Measurements from ENCODE around the gene ITSN2.
A peak's percentile ranks its signal among the peaks of the same experiment; 100 is the strongest.
"Not testable (repeated sequence)": the region's sequence is repeated elsewhere in the genome, so short reads cannot be mapped to it uniquely, and the experiment has no call there.

Gene ITSN2

GRCh38 chr2:24360963-24361330, 611 bp upstream of the ITSN2 start:
- intact Hi-C loops (cut with DNase I; ENCODE audit: low total_unique reads) = no loop called here
- Histone ChIP-seq H3K4me1 (peaks cover 0 to 37% (median 13%) of the 10 kb centered on the region in 4 donors), H3K4me3 (peak overlapping the region; percentile 84 to 90), H3K36me3 (no peaks in the 10 kb centered on the region), H3K9me3 (no peaks in the 10 kb centered on the region), H3K27me3 (no peaks in the 10 kb centered on the region), H3K27ac (peak overlapping the region; percentile 88 to 98)
- TF ChIP-seq CTCF (IDR thresholded peaks at IDR 0.05) = no peak
- no peak for DNase-seq

GRCh38 chr2:24359129-24360049, 947 bp downstream of the ITSN2 start:
- peak; percentile 53 to 79 for DNase-seq
- Histone ChIP-seq H3K27me3 (no peaks in the 10 kb centered on the region), H3K4me3 (peak overlapping the region; percentile 84 to 90), H3K27ac (peak overlapping the region; percentile 88 to 98), H3K36me3 (no peaks in the 10 kb centered on the region), H3K9me3 (no peaks in the 10 kb centered on the region), H3K4me1 (peaks cover 0 to 35% (median 2%) of the 10 kb centered on the region in 4 donors)
- intact Hi-C loops (cut with DNase I; ENCODE audit: low total_unique reads) = no loop called here
- no peak for TF ChIP-seq CTCF (IDR thresholded peaks at IDR 0.05)

- H3K4me1 ChIP-seq = peaks cover 0 to 48% (median 3%) of the 10 kb centered on the region in 4 donors
- H3K9me3 ChIP-seq; H3K27me3 ChIP-seq; intact Hi-C loops (cut with DNase I; ENCODE audit: low total_unique reads); H3K36me3 ChIP-seq; H3K4me3 ChIP-seq; DNase-seq; H3K27ac ChIP-seq: not testable (repeated sequence)
Observed at GRCh38 chr2:24357767-24358166, 2.6 kb downstream of the ITSN2 start.

GRCh38 chr2:24357115-24357514, 3.2 kb downstream of the ITSN2 start:
- H3K4me3 ChIP-seq; intact Hi-C loops (cut with DNase I; ENCODE audit: low total_unique reads); H3K27me3 ChIP-seq; DNase-seq; H3K36me3 ChIP-seq; H3K27ac ChIP-seq; H3K9me3 ChIP-seq: not testable (repeated sequence)
- H3K4me1 ChIP-seq = peaks cover 0 to 54% (median 6%) of the 10 kb centered on the region in 4 donors

- Histone ChIP-seq H3K27ac (no peak overlapping the region), H3K27me3 (no peaks in the 10 kb centered on the region), H3K4me1 (peaks cover 0 to 68% (median 13%) of the 10 kb centered on the region in 4 donors), H3K36me3 (no peaks in the 10 kb centered on the region), H3K4me3 (no peak overlapping the region), H3K9me3 (no peaks in the 10 kb centered on the region)
- DNase-seq = no peak
- intact Hi-C loops (cut with DNase I; ENCODE audit: low total_unique reads) = no loop called here
- TF ChIP-seq CTCF (IDR thresholded peaks at IDR 0.05) = no peak
Observed at GRCh38 chr2:24354957-24355356, 5.4 kb downstream of the ITSN2 start.

GRCh38 chr2:24354395-24354794, 5.9 kb downstream of the ITSN2 start:
- no peaks in the 10 kb centered on the region for H3K36me3 ChIP-seq
- intact Hi-C loops (cut with DNase I; ENCODE audit: low total_unique reads) = no loop called here
- H3K4me1 ChIP-seq = peaks cover 0 to 74% (median 16%) of the 10 kb centered on the region in 4 donors
- H3K27me3 ChIP-seq = no peaks in the 10 kb centered on the region
- H3K27ac ChIP-seq = no peak overlapping the region
- no peak overlapping the region for H3K4me3 ChIP-seq
- no peaks in the 10 kb centered on the region for H3K9me3 ChIP-seq
- no peak for TF ChIP-seq CTCF (IDR thresholded peaks at IDR 0.05)
- DNase-seq = no peak
